Ovary (tissue), 9 donors: Measurements from ENCODE around the gene SMYD1. TPM values are rescaled to one million over a fixed set of nuclear protein-coding genes. Genes with fewer than 3 reads are reported as not detected.

Experiments used
- DNase-seq, 5 donors: peaks; one replicate each; pipeline ENCODE4 v3.0.0-alpha.2; 2019 to 2020
- H3K27ac ChIP-seq, 2 donors: fragments of 200-600 bp; one replicate each; pipeline versions ENCODE4 v1.5.1 to v1.8.0; 2019 to 2022
- H3K27me3 ChIP-seq: fragments of 200-600 bp; one replicate; pipeline ENCODE4 v1.8.0; 2022
- H3K36me3 ChIP-seq: fragments of 200-600 bp; sonication (generic); one replicate; pipeline ENCODE4 v1.5.1; 2019
- H3K4me1 ChIP-seq: one replicate; pipeline ENCODE4 v1.8.1; 2013; ENCODE audit warnings: mild to moderate bottlenecking, moderate library complexity; ENCODE audit not compliant: insufficient read depth
- H3K4me3 ChIP-seq: fragments of 200-600 bp; sonication (generic); one replicate; pipeline ENCODE4 v1.5.1; 2017
- H3K9me3 ChIP-seq, 2 donors: fragments of 200-600 bp in 1 of 2; sonication (generic) in 1 of 2; one replicate each; pipeline versions ENCODE4 v1.5.1 to v1.8.1; 2013 to 2019; ENCODE audit warnings: mild to moderate bottlenecking in 1 of 2, moderate library complexity in 1 of 2
- CTCF ChIP-seq, 3 donors: fragments of 450-650 bp in 2 of 3; fragments of 200-600 bp in 1 of 3; IDR thresholded peaks; one replicate each; pipeline versions ENCODE4 v1.5.1 to v1.8.0; 2016 to 2022; ENCODE audit warnings: antibody characterized with exemption in 3 of 3, mild to moderate bottlenecking in 1 of 3
- EP300 ChIP-seq: sonication (generic); formaldehyde crosslinking; IDR thresholded peaks from one replicate; pipeline ENCODE4 v1.6.1; 2017; ENCODE audit warnings: antibody characterized with exemption
- POLR2A ChIP-seq: fragments of 450-650 bp; IDR thresholded peaks from one replicate; pipeline ENCODE4 v1.6.1; 2017; ENCODE audit warnings: antibody characterized with exemption, mild to moderate bottlenecking, moderate library complexity
- WGBS, 3 donors: extraction: QIAGEN DNeasy Blood & Tissue Kit in 1 of 3; methylation state at CpG; one replicate each; pipeline versions ENCODE4 v1.1.5 to v1.1.7; 2013 to 2017; 5-methylcytosine and 5-hydroxymethylcytosine counted together
- intact Hi-C, 4 donors: fragments of 100-400 bp; cut with DNase I; formaldehyde crosslinking; loops; one replicate each; pipeline versions ENCODE4 v1.11.0 to v1.15.1; 2022 to 2023
- polyA plus RNA-seq, 2 donors: library from polyadenylated mRNA; stranded (reverse); fragments of 200-250 nt in 1 of 2; fragments of 350-450 nt in 1 of 2; fragmentation: Illumina TruSeq in 1 of 2; extraction: RNeasy Lipid Tissue Mini Kit (QIAGEN cat#74804) in 1 of 2; gene quantifications; one replicate each; pipeline ENCODE4 v1.2.3, GENCODE V29; 2013 to 2014
- total RNA-seq, 7 donors: library from RNA; depleted of rRNA in 2 of 7; stranded (reverse); fragments of >200 nt in 2 of 7; fragmentation: NEBNext Ultra II Directional in 3 of 7; extraction: Animal tissue kit (Norgen Biotek cat#: 25700) in 3 of 7; gene quantifications; one replicate each; pipeline versions ENCODE4 v1.1.0 to v1.2.4, GENCODE V29; 2016 to 2023
- donor health status: DM: no; HTN: no; CAD: no; lungs with moderate emphysema.
- donor health status: DM: no; HTN: no; CAD: no.
- donor health status: Bipolar disorder and iron deficiency.
- donor health status: DM: yes; HTN: yes; CAD: no.
- donor health status: DM: no; HTN: no; CAD: no.
- donor health status: DM: yes; HTN: yes; CAD: no.

The SMYD1 gene
- total and polyA plus RNA-seq, 9 donors, result 0.05 to 0.10 TPM; not detected in 7

- intact Hi-C loops, result no loop called here
- Histone ChIP-seq H3K27ac (no peak overlapping the region), H3K36me3 (no peaks in the 10 kb centered on the region), H3K4me1 (no peaks in the 10 kb centered on the region), H3K4me3 (no peak overlapping the region), H3K9me3 (no peaks in the 10 kb centered on the region), H3K27me3 (no peaks in the 10 kb centered on the region)
- no peak for TF ChIP-seq POLR2A
- no peak for TF ChIP-seq EP300
- no peak for TF ChIP-seq CTCF (IDR thresholded peaks at IDR 0.05)
- WGBS, 3 donors, result 75 to 83% (median 83%) methylated on average over 4 of the region's 4 CpGs
- DNase-seq, result no peak
Measured at GRCh38 chr2:88136817-88137216, 69.2 kb downstream of the SMYD1 start.

GRCh38 chr2:88137833-88138232 is 70.2 kb downstream of the SMYD1 start:
- no peaks in the 10 kb centered on the region for H3K36me3 ChIP-seq
- DNase-seq, result no peak
- no peaks in the 10 kb centered on the region for H3K4me1 ChIP-seq
- H3K4me3 ChIP-seq, result no peak overlapping the region
- 88 to 94% (median 92%) methylated on average over 4 of the region's 4 CpGs for WGBS, 3 donors
- intact Hi-C loops, result no loop called here
- no peaks in the 10 kb centered on the region for H3K27me3 ChIP-seq
- TF ChIP-seq EP300, result no peak
- no peak for TF ChIP-seq POLR2A
- TF ChIP-seq CTCF (IDR thresholded peaks at IDR 0.05), result no peak
- no peaks in the 10 kb centered on the region for H3K9me3 ChIP-seq
- H3K27ac ChIP-seq, result no peak overlapping the region

GRCh38 chr2:88139203-88139702 is 71.6 kb downstream of the SMYD1 start:
- no peak for DNase-seq
- no peaks in the 10 kb centered on the region for H3K4me1 ChIP-seq
- no peaks in the 10 kb centered on the region for H3K36me3 ChIP-seq
- 34 to 47% (median 46%) methylated on average over 2 of the region's 2 CpGs for WGBS, 3 donors
- TF ChIP-seq CTCF (IDR thresholded peaks at IDR 0.05) (no peak), EP300 (no peak), POLR2A (no peak)
- H3K27me3 ChIP-seq, result no peaks in the 10 kb centered on the region
- no peak overlapping the region for H3K27ac ChIP-seq
- H3K4me3 ChIP-seq, result no peak overlapping the region
- intact Hi-C loops, result no loop called here
- no peaks in the 10 kb centered on the region for H3K9me3 ChIP-seq

GRCh38 chr2:88139804-88140203 is 72.2 kb downstream of the SMYD1 start:
- H3K9me3 ChIP-seq, result no peaks in the 10 kb centered on the region
- no peak for DNase-seq
- no peaks in the 10 kb centered on the region for H3K4me1 ChIP-seq
- H3K36me3 ChIP-seq, result no peaks in the 10 kb centered on the region
- H3K27me3 ChIP-seq, result no peaks in the 10 kb centered on the region
- H3K4me3 ChIP-seq, result no peak overlapping the region
- TF ChIP-seq CTCF (IDR thresholded peaks at IDR 0.05) (no peak), POLR2A (no peak), EP300 (no peak)
- H3K27ac ChIP-seq, result no peak overlapping the region
- WGBS, 3 donors, result 78 to 88% (median 85%) methylated on average over 6 of the region's 6 CpGs
- intact Hi-C loops, result no loop called here
